NCI-H446 (cell line): ENCODE results near the gene PERCC1.

Source experiments
- DNase-seq, 2 experiments: peaks; one replicate each; lab custom pipeline; 2025; lab: John Stamatoyannopoulos, UW

The PERCC1 gene

GRCh38 chr16:1450218-1450617 lies 19.3 kb downstream of the PERCC1 start:
- DNase-seq, result no peak

- no peak for DNase-seq
These were observed 20.0 kb downstream of the PERCC1 start for GRCh38 chr16:1450841-1451240.

GRCh38 chr16:1451702-1452392 lies 21.0 kb downstream of the PERCC1 start:
- DNase-seq, result no peak

GRCh38 chr16:1452530-1452929 lies 21.7 kb downstream of the PERCC1 start:
- DNase-seq, result no peak

GRCh38 chr16:1453316-1453715 lies 22.4 kb downstream of the PERCC1 start:
- DNase-seq, result no peak

GRCh38 chr16:1454561-1454960 lies 23.7 kb downstream of the PERCC1 start:
- no peak for DNase-seq

GRCh38 chr16:1455190-1456171 lies 24.6 kb downstream of the PERCC1 start:
- no peak for DNase-seq

GRCh38 chr16:1456951-1457350 lies 26.1 kb downstream of the PERCC1 start:
- DNase-seq, result no peak

GRCh38 chr16:1457489-1458245 lies 26.8 kb downstream of the PERCC1 start:
- no peak for DNase-seq

- no peak for DNase-seq
These were observed 27.6 kb downstream of the PERCC1 start for GRCh38 chr16:1458336-1458976.

- DNase-seq, result no peak
These were observed 28.1 kb downstream of the PERCC1 start for GRCh38 chr16:1458977-1459341.

GRCh38 chr16:1459967-1460366 lies 29.1 kb downstream of the PERCC1 start:
- DNase-seq, result no peak

- no peak for DNase-seq
These were observed 29.8 kb downstream of the PERCC1 start for GRCh38 chr16:1460602-1461138.

- no peak for DNase-seq
These were observed 30.3 kb downstream of the PERCC1 start for GRCh38 chr16:1461146-1461545.

GRCh38 chr16:1464196-1464893 lies 33.5 kb downstream of the PERCC1 start:
- no peak for DNase-seq

GRCh38 chr16:1464894-1465566 lies 34.2 kb downstream of the PERCC1 start:
- no peak for DNase-seq

GRCh38 chr16:1465567-1465915 lies 34.7 kb downstream of the PERCC1 start:
- no peak for DNase-seq

GRCh38 chr16:1466054-1466453 lies 35.2 kb downstream of the PERCC1 start:
- no peak for DNase-seq

GRCh38 chr16:1466968-1467521 lies 36.2 kb downstream of the PERCC1 start:
- DNase-seq, result no peak

GRCh38 chr16:1468426-1468810 lies 37.5 kb downstream of the PERCC1 start:
- DNase-seq, result no peak
